Natural killer cell (primary cell): ENCODE measurements around the gene NOMO2. TPM values are rescaled to one million over a fixed set of nuclear protein-coding genes. Genes with fewer than 3 reads are reported as not detected.
"Not testable (repeated sequence)": the region's sequence is repeated elsewhere in the genome, so short reads cannot be mapped to it uniquely, and the experiment has no call there.

Experiments used
- ATAC-seq, 3 donors: fragments of 150-1000 bp in 2 of 3; fragments of 200-7000 bp in 1 of 3; cut with Tn5 transposase; 1 replicate in 1 of 3; 2 replicates in 2 of 3; pipeline ENCODE4 v1.10.0; 2021; ENCODE audit warnings: mild to moderate bottlenecking in 2 of 3, moderate library complexity in 2 of 3
- DNase-seq, 2 donors: peaks; one replicate each; pipeline versions ENCODE4 v3.0.0 to v3.0.0-alpha.2; 2013 to 2021; ENCODE audit warnings: mixed read lengths in 1 of 2
- H3K27ac ChIP-seq: one replicate; pipeline ENCODE4 v1.5.1; 2013; ENCODE audit warnings: mild to moderate bottlenecking, low read length
- H3K27me3 ChIP-seq: one replicate; pipeline ENCODE4 v1.6.1; 2013; ENCODE audit warnings: low read length; ENCODE audit not compliant: control insufficient read depth, insufficient read depth
- H3K36me3 ChIP-seq: one replicate; pipeline ENCODE4 v1.6.1; 2013; ENCODE audit warnings: low read length; ENCODE audit not compliant: control insufficient read depth, insufficient read depth
- H3K4me1 ChIP-seq: one replicate; pipeline ENCODE4 v1.6.1; 2013; ENCODE audit warnings: low read length; ENCODE audit not compliant: control insufficient read depth, insufficient read depth
- H3K4me3 ChIP-seq: one replicate; pipeline ENCODE4 v1.5.1; 2013; ENCODE audit warnings: low read length
- H3K9me3 ChIP-seq: one replicate; pipeline ENCODE4 v1.6.1; 2013; ENCODE audit warnings: low read length; ENCODE audit not compliant: control insufficient read depth, insufficient read depth
- H3K27ac Mint-ChIP-seq, 2 donors: one replicate each; pipeline ENCODE4 v1.8.0; 2022; ENCODE audit warnings: mild to moderate bottlenecking in 2 of 2, mixed read lengths in 2 of 2, moderate library complexity in 1 of 2
- H3K27me3 Mint-ChIP-seq, 2 donors: one replicate each; pipeline ENCODE4 v1.8.0; 2022; ENCODE audit warnings: low read depth in 2 of 2, mixed read lengths in 2 of 2
- H3K36me3 Mint-ChIP-seq: one replicate; pipeline ENCODE4 v1.8.0; 2022; ENCODE audit warnings: mixed read lengths
- H3K4me1 Mint-ChIP-seq, 2 donors: one replicate each; pipeline ENCODE4 v1.8.0; 2022; ENCODE audit warnings: mixed read lengths in 2 of 2
- H3K4me3 Mint-ChIP-seq: one replicate; pipeline ENCODE4 v1.8.0; 2022; ENCODE audit warnings: mild to moderate bottlenecking, moderate library complexity, mixed read lengths
- H3K9me3 Mint-ChIP-seq, 2 donors: one replicate each; pipeline ENCODE4 v1.8.0; 2022; ENCODE audit warnings: mixed read lengths in 2 of 2
- WGBS: methylation state at CpG from one replicate; pipeline ENCODE4 v1.1.7; 2013; ENCODE audit warnings: missing lambda C conversion rate; ENCODE audit not compliant: insufficient coverage; 5-methylcytosine and 5-hydroxymethylcytosine counted together
- intact Hi-C: fragments of 100-400 bp; cut with micrococcal nuclease; formaldehyde crosslinking; loops from one replicate; pipeline ENCODE4 v1.14.2; 2022
- total RNA-seq, 4 donors: library from RNA; stranded (reverse); fragments of 120-200 nt in 1 of 4; gene quantifications; one replicate each; pipeline versions ENCODE4 v1.2.3 to v1.2.4, GENCODE V29; 2013 to 2022

Gene NOMO2
- total RNA-seq, 3 donors from 2014 or later (not counting 1 experiment from before 2014, with no cell fraction given): 67.7 to 105 (median 73.5) TPM

DNA sequence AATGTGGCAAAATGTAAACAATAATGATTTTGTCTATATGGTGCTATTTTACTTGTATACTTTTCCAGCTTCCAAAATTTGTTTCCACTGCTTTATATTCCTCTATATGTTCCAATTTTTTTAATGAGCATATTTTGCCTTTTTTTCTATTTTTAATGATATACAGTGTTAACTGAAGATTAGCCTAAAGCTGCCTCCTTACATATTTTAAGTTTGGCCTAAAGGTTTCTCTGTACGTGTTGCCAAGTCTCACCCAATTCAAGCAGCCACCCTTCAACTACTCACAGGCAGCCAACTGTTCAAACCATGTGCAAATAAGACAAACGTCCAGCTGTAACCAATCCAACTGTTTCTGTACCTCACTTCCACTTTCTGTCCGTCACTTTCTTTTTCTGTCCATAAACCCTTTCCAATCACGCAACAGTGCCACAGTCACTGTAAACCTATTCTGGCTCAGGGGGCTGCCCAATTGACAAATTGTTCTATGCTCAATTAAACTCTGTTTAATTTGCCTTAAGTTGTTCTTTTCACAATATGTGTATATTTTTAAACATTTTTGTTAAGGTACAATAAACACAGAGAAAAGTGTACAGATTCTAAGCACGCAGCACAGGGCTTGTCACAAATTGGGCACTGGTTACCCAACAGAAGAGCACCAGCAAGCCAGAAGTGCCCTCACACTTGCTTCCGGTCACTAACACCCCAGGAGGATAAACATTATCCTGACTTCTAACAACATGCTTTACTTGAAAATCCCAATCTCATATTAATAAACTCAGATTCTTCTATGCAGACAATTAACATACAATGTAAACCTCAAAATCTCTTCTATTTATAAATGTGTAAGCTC, 17.4 kb downstream of the NOMO2 start:
- H3K36me3 ChIP-seq, H3K4me3 Mint-ChIP-seq, H3K27me3 Mint-ChIP-seq, H3K27ac ChIP-seq, H3K27me3 ChIP-seq, H3K4me3 ChIP-seq, H3K4me1 Mint-ChIP-seq, H3K4me1 ChIP-seq, H3K9me3 ChIP-seq, H3K9me3 Mint-ChIP-seq, H3K27ac Mint-ChIP-seq, ATAC-seq, DNase-seq, intact Hi-C loops, H3K36me3 Mint-ChIP-seq: not testable (repeated sequence)
- 97% methylated on average over 2 of the region's 6 CpGs for WGBS

DNA sequence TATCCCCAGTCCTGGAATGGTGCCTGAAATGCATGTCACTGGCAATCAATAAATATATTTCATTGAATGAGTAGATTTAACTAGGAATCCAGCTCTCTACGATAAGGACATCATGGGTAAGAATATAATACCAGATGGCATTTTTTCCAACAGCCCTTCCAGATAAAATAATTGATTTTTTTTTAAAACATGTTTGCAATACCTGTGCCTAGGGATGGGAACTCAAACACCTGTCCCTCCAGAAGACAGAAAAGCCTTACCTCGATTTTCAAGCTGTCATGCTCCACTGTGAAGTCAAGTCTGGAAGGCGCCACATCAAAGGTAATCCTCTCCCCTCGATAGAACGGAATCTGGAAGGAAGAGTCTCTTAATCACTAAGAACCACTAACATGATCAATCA, 20.0 kb downstream of the NOMO2 start:
- H3K4me1 ChIP-seq, H3K36me3 ChIP-seq, ATAC-seq, H3K4me3 Mint-ChIP-seq, H3K27me3 ChIP-seq, H3K36me3 Mint-ChIP-seq, H3K27ac ChIP-seq, H3K27ac Mint-ChIP-seq, H3K27me3 Mint-ChIP-seq, H3K9me3 ChIP-seq, H3K9me3 Mint-ChIP-seq, H3K4me3 ChIP-seq, H3K4me1 Mint-ChIP-seq, DNase-seq, intact Hi-C loops: not testable (repeated sequence)
- WGBS: no CpG with 5 or more reads among the region's 5 CpGs

DNA sequence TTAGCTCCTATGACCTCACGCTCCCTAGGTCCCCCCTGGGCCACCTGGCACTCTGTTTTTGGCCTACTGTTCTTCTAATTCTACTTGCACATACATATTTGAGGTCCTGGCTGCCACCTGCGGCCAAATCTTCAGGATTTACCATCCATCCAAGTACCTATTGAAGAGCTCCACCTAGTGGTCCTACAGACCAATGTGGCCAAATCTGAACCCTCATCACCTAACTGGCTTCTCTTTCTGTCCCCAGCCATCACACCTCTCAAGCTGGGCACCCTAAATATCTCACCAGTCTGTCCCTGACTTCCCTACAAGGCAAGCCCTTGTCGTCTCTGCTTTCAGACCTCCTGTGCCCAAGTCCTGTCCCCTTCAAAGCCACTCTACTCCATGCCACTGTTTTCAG, 24.9 kb downstream of the NOMO2 start:
- H3K4me3 ChIP-seq, intact Hi-C loops, H3K4me3 Mint-ChIP-seq, H3K4me1 ChIP-seq, H3K27me3 Mint-ChIP-seq, H3K36me3 ChIP-seq, H3K36me3 Mint-ChIP-seq, DNase-seq, H3K27me3 ChIP-seq, H3K27ac ChIP-seq, H3K9me3 ChIP-seq, H3K4me1 Mint-ChIP-seq, H3K9me3 Mint-ChIP-seq: not testable (repeated sequence)
- 60% methylated on average over 2 of the region's 3 CpGs for WGBS
- H3K27ac Mint-ChIP-seq: peak overlapping the region in 1 of 2 donors; percentile 49
- peak in 1 of 3 donors; percentile 36 for ATAC-seq

DNA sequence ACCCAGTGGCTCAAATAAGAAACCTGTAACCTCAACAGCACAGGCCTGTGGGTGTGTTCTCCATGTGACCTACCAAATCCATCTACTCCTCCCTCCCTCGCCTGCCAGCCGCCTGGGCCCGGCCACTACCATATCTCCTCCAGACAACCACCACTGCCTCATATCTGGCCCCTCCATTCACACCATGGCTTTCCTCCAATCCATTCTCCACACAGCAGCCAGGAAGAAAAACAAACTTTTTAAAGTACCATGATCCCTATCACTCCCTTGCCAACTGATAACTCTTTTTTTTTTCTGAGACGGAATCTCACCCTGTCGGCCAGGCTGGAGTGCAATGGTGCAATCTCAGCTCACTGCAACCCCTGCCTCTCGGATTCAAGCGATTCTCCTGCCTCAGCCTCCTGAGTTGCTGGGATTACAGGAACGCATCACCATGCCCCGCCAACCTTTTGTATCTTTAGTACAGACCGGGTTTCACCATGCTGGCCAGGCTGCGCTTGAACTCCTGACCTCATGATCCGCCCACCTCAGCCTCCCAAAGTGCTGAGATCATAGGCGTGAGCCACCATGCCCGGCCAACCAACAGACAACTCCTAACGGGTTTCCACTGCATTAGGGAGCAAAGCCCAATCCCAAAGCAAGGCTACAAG, 26.3 kb downstream of the NOMO2 start:
- DNase-seq, H3K4me1 Mint-ChIP-seq, H3K4me3 ChIP-seq, H3K27me3 Mint-ChIP-seq, H3K9me3 ChIP-seq, H3K27ac ChIP-seq, H3K4me3 Mint-ChIP-seq, intact Hi-C loops, H3K9me3 Mint-ChIP-seq, H3K36me3 ChIP-seq, H3K36me3 Mint-ChIP-seq, H3K27me3 ChIP-seq, H3K4me1 ChIP-seq, ATAC-seq: not testable (repeated sequence)
- H3K27ac Mint-ChIP-seq: peak overlapping the region in 1 of 2 donors; percentile 69
- WGBS: 93% methylated on average over 13 of the region's 15 CpGs

DNA sequence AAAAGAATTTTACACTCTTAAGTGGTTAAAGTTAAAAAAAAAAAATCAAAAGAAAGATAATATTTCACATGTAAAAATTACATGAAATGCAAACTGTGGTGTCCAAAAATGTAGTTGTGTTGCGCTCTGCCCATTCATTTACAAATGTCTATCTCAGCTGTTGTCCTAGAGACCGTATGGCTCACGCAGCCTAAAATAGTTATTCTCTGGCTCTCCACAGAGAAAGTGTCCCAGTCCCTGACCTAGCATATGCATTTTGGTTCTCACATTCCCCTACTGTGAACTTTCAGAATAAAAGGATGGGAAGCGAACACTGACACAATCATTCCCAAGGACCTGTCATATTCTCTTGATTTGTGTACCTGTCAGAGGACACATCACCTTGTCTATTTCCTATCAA, 27.6 kb downstream of the NOMO2 start:
- H3K27me3 Mint-ChIP-seq, H3K4me1 Mint-ChIP-seq, H3K27ac Mint-ChIP-seq, H3K4me1 ChIP-seq, H3K36me3 ChIP-seq, ATAC-seq, intact Hi-C loops, DNase-seq, H3K4me3 Mint-ChIP-seq, H3K4me3 ChIP-seq, H3K27ac ChIP-seq, H3K36me3 Mint-ChIP-seq, H3K9me3 ChIP-seq, H3K27me3 ChIP-seq, H3K9me3 Mint-ChIP-seq: not testable (repeated sequence)
- no CpG with 5 or more reads among the region's 4 CpGs for WGBS

DNA sequence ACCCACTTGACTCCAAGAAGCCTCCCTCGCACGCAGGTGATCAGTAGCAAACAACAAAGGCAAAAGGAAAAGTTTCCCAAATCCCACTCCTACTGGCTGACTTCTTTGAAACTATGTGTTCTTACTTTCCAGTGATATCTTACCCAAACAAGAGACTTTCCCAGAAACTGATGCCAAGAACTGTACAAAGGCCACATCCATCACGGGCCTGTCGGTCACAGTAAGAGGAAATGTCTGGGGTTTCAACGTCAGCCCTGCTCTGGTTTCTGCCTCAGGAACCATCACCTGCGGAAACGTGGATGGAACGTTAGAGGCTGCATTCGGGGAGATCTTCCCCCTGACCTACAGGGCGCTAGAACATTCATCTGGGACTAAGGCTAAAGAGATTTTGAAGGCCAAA, 30.6 kb downstream of the NOMO2 start:
- H3K4me1 Mint-ChIP-seq, H3K36me3 ChIP-seq, H3K36me3 Mint-ChIP-seq, H3K9me3 ChIP-seq, H3K27ac ChIP-seq, H3K9me3 Mint-ChIP-seq, H3K27me3 ChIP-seq, DNase-seq, H3K27me3 Mint-ChIP-seq, H3K4me1 ChIP-seq, H3K4me3 Mint-ChIP-seq, intact Hi-C loops, H3K27ac Mint-ChIP-seq, H3K4me3 ChIP-seq, ATAC-seq: not testable (repeated sequence)
- WGBS: 94% methylated on average over 2 of the region's 10 CpGs

DNA sequence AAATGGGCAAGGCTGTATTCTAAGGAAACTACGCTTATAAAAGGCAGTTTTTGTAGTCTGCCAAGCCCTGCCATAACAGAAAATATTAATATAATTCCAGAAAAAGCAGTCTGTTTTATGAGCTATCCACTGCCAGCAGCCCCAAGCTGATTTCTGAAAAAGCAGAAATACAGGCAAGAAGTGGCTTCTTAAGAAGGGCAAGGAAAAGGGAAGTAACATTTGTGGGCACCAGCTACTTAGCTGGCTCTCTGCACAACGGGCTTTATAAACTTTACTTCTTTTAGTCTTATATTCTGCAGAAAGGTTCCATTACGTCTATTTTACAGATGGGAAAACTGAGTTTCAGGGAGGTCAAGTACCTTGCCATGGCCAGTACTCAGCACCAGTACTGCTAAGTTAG, 31.6 kb downstream of the NOMO2 start:
- H3K9me3 Mint-ChIP-seq, H3K4me1 Mint-ChIP-seq, H3K9me3 ChIP-seq, H3K4me3 Mint-ChIP-seq, H3K4me1 ChIP-seq, ATAC-seq, H3K27me3 ChIP-seq, H3K27ac Mint-ChIP-seq, H3K27me3 Mint-ChIP-seq, H3K36me3 ChIP-seq, intact Hi-C loops, H3K27ac ChIP-seq, H3K36me3 Mint-ChIP-seq, DNase-seq, H3K4me3 ChIP-seq: not testable (repeated sequence)
- WGBS: no CpG with 5 or more reads among the region's 3 CpGs

DNA sequence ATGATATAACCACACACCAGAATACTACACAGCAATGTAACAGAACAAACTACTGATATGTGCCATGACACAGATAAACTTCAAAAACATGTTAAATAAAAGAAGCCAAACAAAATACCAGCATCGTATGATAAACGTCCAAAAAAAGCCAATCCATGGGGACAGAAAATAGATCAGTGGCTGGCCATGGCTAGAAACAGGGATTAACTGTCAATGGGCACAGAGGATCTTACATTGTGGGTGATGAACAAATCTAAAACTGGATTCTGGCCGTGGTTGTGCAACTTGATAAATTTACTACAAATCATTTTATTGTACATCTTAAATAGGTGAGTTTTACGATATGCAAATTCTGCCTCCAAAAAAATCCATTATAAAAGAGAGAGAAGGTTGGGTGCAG, 35.4 kb downstream of the NOMO2 start:
- DNase-seq, ATAC-seq, H3K4me3 ChIP-seq, H3K9me3 Mint-ChIP-seq, H3K4me1 Mint-ChIP-seq, H3K36me3 ChIP-seq, H3K27me3 Mint-ChIP-seq, H3K4me1 ChIP-seq, H3K27me3 ChIP-seq, H3K4me3 Mint-ChIP-seq, intact Hi-C loops, H3K27ac Mint-ChIP-seq, H3K36me3 Mint-ChIP-seq, H3K27ac ChIP-seq, H3K9me3 ChIP-seq: not testable (repeated sequence)
- WGBS: no CpG with 5 or more reads among the region's 4 CpGs
